HCT116 (cell line): ENCODE data around the gene LIPT2. TPM values are rescaled to one million over a fixed set of nuclear protein-coding genes. Genes with fewer than 3 reads are reported as not detected.
A peak's percentile ranks its signal among the peaks of the same experiment; 100 is the strongest.

ENCODE experiments used
- ATAC-seq: fragments of 200-7000 bp; cut with Tn5 transposase; 2 replicates; pipeline ENCODE4 v1.9.1; 2020; ENCODE audit warnings: mild to moderate bottlenecking, moderate library complexity
- BruUV-seq: library from RNA; stranded (reverse); fragments of 400-500 nt; replicated peaks from 2 replicates; lab custom pipeline; 2021; lab: Mats Ljungman, UMichigan
- CTCF ChIA-PET: fragments of 300-600 bp; sonication (Branson Sonifier 250); formaldehyde crosslinking; loops from one replicate; lab custom pipeline; 2021; ENCODE audit warnings: antibody characterized with exemption; lab: Charles Lee
- POLR2A ChIA-PET: fragments of 300-600, 350-600 bp; sonication (Branson Sonifier 250); formaldehyde crosslinking; loops from one replicate; lab custom pipeline; 2021; ENCODE audit warnings: antibody characterized with exemption; lab: Charles Lee
- RAD21 ChIA-PET, 2 experiments: fragments of 300-600 bp; sonication (Branson Sonifier 250); formaldehyde crosslinking; loops; one replicate each; lab custom pipeline; 2023; ENCODE audit warnings: low total read pairs in 2 of 2; ENCODE audit not compliant: uncharacterized antibody in 2 of 2, unreplicated experiment in 2 of 2, low non-redundant PET in 1 of 2; lab: Charles Lee
- DNase-seq: peaks from one replicate; pipeline ENCODE4 v3.0.0-alpha.2; 2010; ENCODE audit warnings: low read depth, low spot score
- H2AFZ ChIP-seq: fragments of 200-600 bp; shearing (Covaris generic), sonication (generic); 2 replicates; pipeline ENCODE4 v1.6.1; 2017; ENCODE audit warnings: low read depth, mixed run types, mixed read lengths, antibody characterized with exemption, low read length; ENCODE audit not compliant: poor library complexity, severe bottlenecking
- H3K27ac ChIP-seq: 2 replicates; pipeline ENCODE4 v1.5.1; 2012; ENCODE audit warnings: low read depth, low read length
- H3K27me3 ChIP-seq: fragments of 200-600 bp; sonication (generic); 2 replicates; pipeline ENCODE4 v1.6.1; 2016; ENCODE audit warnings: mixed run types, low read length, mixed read lengths; ENCODE audit not compliant: insufficient read depth
- H3K36me3 ChIP-seq, 2 experiments: fragments of 200-500 bp in 1 of 2; fragments of 200-600 bp in 1 of 2; sonication (Bioruptor generic) in 1 of 2; sonication (generic) in 1 of 2; 2 replicates each; pipeline versions ENCODE4 v1.5.1 to v1.6.1; 2014 to 2016; ENCODE audit warnings: low read length in 2 of 2, inconsistent platforms in 1 of 2, mixed read lengths in 1 of 2, mixed run types in 1 of 2; ENCODE audit not compliant: insufficient read depth in 2 of 2, control insufficient read depth in 1 of 2
- H3K4me1 ChIP-seq, 2 experiments: fragments of 200-600 bp in 1 of 2; sonication (generic) in 1 of 2; 2 replicates each; pipeline versions ENCODE4 v1.5.1 to v1.6.1; 2012 to 2017; ENCODE audit warnings: low read length in 2 of 2, inconsistent platforms in 1 of 2, mild to moderate bottlenecking in 1 of 2, mixed read lengths in 1 of 2, mixed run types in 1 of 2, moderate library complexity in 1 of 2; ENCODE audit not compliant: insufficient read depth in 2 of 2, control insufficient read depth in 1 of 2
- H3K4me2 ChIP-seq: fragments of 200-600 bp; sonication (generic); 2 replicates; pipeline ENCODE4 v1.6.1; 2017; ENCODE audit warnings: mixed run types, low read length, mixed read lengths
- H3K4me3 ChIP-seq, 2 experiments: fragments of 200-600 bp in 1 of 2; sonication (generic) in 1 of 2; replicated peaks in 1 of 2; 2 replicates each; pipeline ENCODE4 v1.5.1; 2011 to 2016; ENCODE audit warnings: low read length in 2 of 2, control low read depth in 1 of 2, low read depth in 1 of 2, mild to moderate bottlenecking in 1 of 2, mixed read lengths in 1 of 2, mixed run types in 1 of 2
- H3K79me2 ChIP-seq: fragments of 200-600 bp; sonication (generic); 2 replicates; pipeline ENCODE4 v1.6.1; 2017; ENCODE audit warnings: mild to moderate bottlenecking, mixed run types, low read length, moderate library complexity, mixed read lengths; ENCODE audit not compliant: insufficient read depth
- H3K9ac ChIP-seq: fragments of 200-600 bp; sonication (generic); 2 replicates; pipeline ENCODE4 v1.6.1; 2016; ENCODE audit warnings: low read length, mixed read lengths
- H3K9me2 ChIP-seq: fragments of 200-600 bp; sonication (generic), shearing (Covaris generic); 2 replicates; pipeline ENCODE4 v1.6.1; 2017; ENCODE audit warnings: mixed run types, mild to moderate bottlenecking, moderate library complexity; ENCODE audit not compliant: insufficient read depth
- H3K9me3 ChIP-seq, 2 experiments: fragments of 200-500 bp in 1 of 2; fragments of 200-600 bp in 1 of 2; sonication (Bioruptor generic) in 1 of 2; sonication (generic) in 1 of 2; 2 replicates each; pipeline ENCODE4 v1.6.1; 2014 to 2017; ENCODE audit warnings: low read length in 2 of 2, mixed read lengths in 2 of 2, inconsistent platforms in 1 of 2, low read depth in 1 of 2, mild to moderate bottlenecking in 1 of 2, mixed run types in 1 of 2, moderate library complexity in 1 of 2; ENCODE audit not compliant: control insufficient read depth in 1 of 2, insufficient read depth in 1 of 2
- H4K20me1 ChIP-seq: fragments of 200-600 bp; sonication (generic), shearing (Covaris generic); 2 replicates; pipeline ENCODE4 v1.6.1; 2017; ENCODE audit warnings: mixed run types, mild to moderate bottlenecking, moderate library complexity; ENCODE audit not compliant: insufficient read depth
- CTCF ChIP-seq, 3 experiments: fragments of 200-600 bp in 1 of 3; sonication (generic) in 1 of 3; IDR thresholded peaks in 2 of 3; conservative IDR thresholded peaks in 1 of 3; 2 replicates each; pipeline ENCODE4 v1.5.1; 2012 to 2017; ENCODE audit warnings: low read depth in 2 of 3, low read length in 2 of 3, antibody characterized with exemption in 1 of 3, borderline replicate concordance in 1 of 3, control low read depth in 1 of 3, mild to moderate bottlenecking in 1 of 3, mixed read lengths in 1 of 3, mixed run types in 1 of 3, moderate library complexity in 1 of 3; ENCODE audit not compliant: insufficient read depth in 1 of 3
- RAD21 ChIP-seq: IDR thresholded peaks from 2 replicates; pipeline ENCODE4 v1.6.1; 2012; ENCODE audit warnings: low read depth, mild to moderate bottlenecking
- REST ChIP-seq: IDR thresholded peaks from 2 replicates; pipeline ENCODE4 v1.6.1; 2012; ENCODE audit warnings: low read depth
- intact Hi-C: fragments of 100-400 bp; cut with micrococcal nuclease; formaldehyde crosslinking; loops from 2 replicates; pipeline ENCODE4 v1.10.0; 2022
- total RNA-seq: library from RNA; stranded (reverse); gene quantifications from one replicate; pipeline ENCODE4 v1.2.1, GENCODE V29; 2021; ENCODE audit not compliant: unreplicated experiment

Gene LIPT2
- total RNA-seq, 1 experiment from 2014 or later, result 3.4 TPM

- Histone ChIP-seq H3K27me3 (no peaks in the 10 kb centered on the region), H3K9ac (no peak overlapping the region), H3K27ac (no peak overlapping the region), H3K4me3 (no peak overlapping the region), H3K79me2 (no peaks in the 10 kb centered on the region), H3K9me3 (no peaks in the 10 kb centered on the region), H4K20me1 (no peaks in the 10 kb centered on the region), H3K9me2 (no peaks in the 10 kb centered on the region), H2AFZ (no peak overlapping the region), H3K36me3 (no peaks in the 10 kb centered on the region), H3K4me2 (no peak overlapping the region), H3K4me1 (0 out of 4 replicates have a peak, but pooled peaks cover 0 to 8% of the 10 kb centered on the region in 2 experiments)
- ATAC-seq (peak; percentile 68), DNase-seq (peak; percentile 19)
- ChIA-PET POLR2A (no interaction called here), RAD21 (no interaction called here), CTCF (interaction anchor here (0.7 to 1.9 kb wide), 5 partner anchors 10 to 188 kb away, joined by 3 to 11 read pairs (median 5); no protein-coding TSS in a partner anchor)
- no TSS peak for BruUV-seq
- intact Hi-C loops, result no loop called here
- TF ChIP-seq RAD21 (peak; percentile 77), CTCF (IDR thresholded peaks at IDR 0.05 in 2 of 3, conservative IDR thresholded peaks at IDR 0.05 in 1 of 3; ENCODE audit: borderline replicate concordance in 1 of 3, insufficient read depth in 1 of 3, low read depth in 2 of 3, low read length in 2 of 3) (peak; percentile 14 to 53 (median 32); a peak in 4 of 6 replicates), REST (no peak)
Observed at GRCh38 chr11:74443071-74443864, 50.3 kb downstream of the LIPT2 start.
